ENCODE results near the gene OPCML. TPM values are rescaled to one million over a fixed set of nuclear protein-coding genes. Genes with fewer than 3 reads are reported as not detected.

Gene OPCML
- total RNA-seq, 1 donor = not detected

GRCh38 chr11:133214646-133215045 lies 317.7 kb downstream of the OPCML start:
- no peak for TF ChIP-seq CTCF (IDR thresholded peaks at IDR 0.05; ENCODE audit: insufficient read depth, low read depth, low read length)
- H3K4me3 ChIP-seq (ENCODE audit: low read depth, low read length) = no peak overlapping the region
- no peak for DNase-seq (ENCODE audit: low read depth)

GRCh38 chr11:133212201-133212600 lies 320.1 kb downstream of the OPCML start:
- no peak for TF ChIP-seq CTCF (IDR thresholded peaks at IDR 0.05; ENCODE audit: insufficient read depth, low read depth, low read length)
- no peak overlapping the region for H3K4me3 ChIP-seq (ENCODE audit: low read depth, low read length)
- DNase-seq (ENCODE audit: low read depth) = no peak

- no peak for TF ChIP-seq CTCF (IDR thresholded peaks at IDR 0.05; ENCODE audit: insufficient read depth, low read depth, low read length)
- DNase-seq (ENCODE audit: low read depth) = no peak
- no peak overlapping the region for H3K4me3 ChIP-seq (ENCODE audit: low read depth, low read length)
Measured at GRCh38 chr11:133207995-133208394, 324.3 kb downstream of the OPCML start.

- no peak overlapping the region for H3K4me3 ChIP-seq (ENCODE audit: low read depth, low read length)
- no peak for DNase-seq (ENCODE audit: low read depth)
- TF ChIP-seq CTCF (IDR thresholded peaks at IDR 0.05; ENCODE audit: insufficient read depth, low read depth, low read length) = no peak
Measured at GRCh38 chr11:133206313-133207005, 325.8 kb downstream of the OPCML start.

GRCh38 chr11:133204158-133204557 lies 328.1 kb downstream of the OPCML start:
- DNase-seq (ENCODE audit: low read depth) = no peak
- TF ChIP-seq CTCF (IDR thresholded peaks at IDR 0.05; ENCODE audit: insufficient read depth, low read depth, low read length) = no peak
- H3K4me3 ChIP-seq (ENCODE audit: low read depth, low read length) = no peak overlapping the region

- TF ChIP-seq CTCF (IDR thresholded peaks at IDR 0.05; ENCODE audit: insufficient read depth, low read depth, low read length) = no peak
- no peak for DNase-seq (ENCODE audit: low read depth)
- no peak overlapping the region for H3K4me3 ChIP-seq (ENCODE audit: low read depth, low read length)
Measured at GRCh38 chr11:133202816-133203215, 329.5 kb downstream of the OPCML start.

- H3K4me3 ChIP-seq (ENCODE audit: low read depth, low read length) = no peak overlapping the region
- TF ChIP-seq CTCF (IDR thresholded peaks at IDR 0.05; ENCODE audit: insufficient read depth, low read depth, low read length) = no peak
- no peak for DNase-seq (ENCODE audit: low read depth)
Measured at GRCh38 chr11:133198438-133198837, 333.9 kb downstream of the OPCML start.
